ENCODE results near the gene LRRC3. TPM values are rescaled to one million over a fixed set of nuclear protein-coding genes. Genes with fewer than 3 reads are reported as not detected.

The LRRC3 gene
- polyA plus RNA-seq, 1 donor: 2.4 TPM

DNA sequence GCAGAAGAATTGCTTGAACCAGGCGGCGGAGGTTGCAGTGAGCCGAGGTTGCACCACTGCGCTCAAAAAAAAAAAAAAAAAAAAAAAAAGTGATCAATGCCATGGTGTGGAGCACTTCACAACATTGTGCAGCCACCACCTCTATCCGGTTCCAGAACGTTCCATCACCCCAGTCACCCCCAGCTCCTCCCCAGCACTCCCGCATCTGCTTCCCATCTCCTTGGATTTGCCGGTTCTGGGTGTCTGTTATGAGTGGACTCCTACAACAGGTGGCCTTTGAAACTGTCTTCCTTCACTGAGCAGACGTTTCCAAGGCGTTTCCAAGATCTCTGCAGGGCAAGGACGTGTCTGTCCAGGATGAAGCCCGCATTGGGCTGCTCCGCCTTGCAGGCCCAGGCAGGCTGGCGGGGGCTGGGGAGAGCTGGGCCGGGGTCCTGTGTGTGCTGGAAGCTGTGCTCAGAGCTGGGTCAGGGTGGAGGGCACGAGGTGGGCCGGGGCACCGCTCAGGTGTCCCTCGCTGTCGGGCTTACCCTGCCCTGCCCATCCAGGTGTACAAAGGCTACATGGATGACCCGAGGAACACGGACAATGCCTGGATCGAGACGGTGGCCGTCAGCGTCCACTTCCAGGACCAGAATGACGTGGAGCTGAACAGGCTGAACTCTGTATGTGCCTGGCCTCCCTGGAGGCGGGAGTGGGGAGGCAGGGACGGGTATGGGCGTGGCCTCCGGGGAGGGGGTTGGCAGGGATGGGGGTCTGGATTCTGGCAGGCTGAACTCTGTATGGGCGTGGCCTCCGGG lies 14.9 kb upstream of the LRRC3 start:
- no peak for DNase-seq

DNA sequence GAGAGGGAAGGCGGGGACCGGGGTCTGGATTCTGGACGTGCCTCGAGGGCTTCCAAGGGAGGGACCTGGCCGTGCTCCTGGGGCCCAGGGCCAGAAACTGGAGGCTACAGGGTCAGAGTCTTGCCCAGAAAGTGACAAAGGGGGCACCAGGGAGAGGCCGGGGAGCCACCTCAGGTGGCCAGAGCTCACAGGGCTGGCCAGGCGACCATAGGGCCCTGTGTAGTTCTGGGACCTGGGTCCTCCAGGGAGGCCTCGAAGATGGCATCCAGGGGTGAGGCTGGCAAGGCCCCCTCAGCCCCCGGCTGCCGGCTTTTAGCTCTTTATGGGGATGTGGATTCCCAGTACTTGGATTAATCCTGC lies 14.3 kb upstream of the LRRC3 start:
- DNase-seq: no peak

DNA sequence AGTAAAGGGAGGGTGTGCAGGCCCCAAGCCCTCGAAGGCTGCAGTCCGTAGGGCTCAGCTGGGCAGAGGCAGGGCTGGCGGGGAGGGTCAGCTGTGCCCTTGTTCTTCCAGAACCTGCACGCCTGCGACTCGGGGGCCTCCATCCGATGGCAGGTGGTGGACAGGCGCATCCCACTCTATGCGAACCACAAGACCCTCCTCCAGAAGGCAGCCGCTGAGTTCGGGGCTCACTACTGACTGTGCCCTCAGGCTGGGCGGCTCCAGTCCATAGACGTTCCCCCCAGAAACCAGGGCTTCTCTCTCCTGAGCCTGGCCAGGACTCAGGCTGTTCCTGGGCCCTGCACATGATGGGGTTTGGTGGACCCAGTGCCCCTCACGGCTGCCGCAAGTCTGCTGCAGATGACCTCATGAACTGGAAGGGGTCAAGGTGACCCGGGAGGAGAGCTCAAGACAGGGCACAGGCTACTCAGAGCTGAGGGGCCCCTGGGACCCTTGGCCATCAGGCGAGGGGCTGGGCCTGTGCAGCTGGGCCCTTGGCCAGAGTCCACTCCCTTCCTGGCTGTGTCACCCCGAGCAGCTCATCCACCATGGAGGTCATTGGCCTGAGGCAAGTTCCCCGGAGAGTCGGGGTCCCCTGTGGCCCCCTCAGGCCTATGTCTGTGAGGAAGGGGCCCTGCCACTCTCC lies 13.6 kb upstream of the LRRC3 start:
- no peak for DNase-seq

DNA sequence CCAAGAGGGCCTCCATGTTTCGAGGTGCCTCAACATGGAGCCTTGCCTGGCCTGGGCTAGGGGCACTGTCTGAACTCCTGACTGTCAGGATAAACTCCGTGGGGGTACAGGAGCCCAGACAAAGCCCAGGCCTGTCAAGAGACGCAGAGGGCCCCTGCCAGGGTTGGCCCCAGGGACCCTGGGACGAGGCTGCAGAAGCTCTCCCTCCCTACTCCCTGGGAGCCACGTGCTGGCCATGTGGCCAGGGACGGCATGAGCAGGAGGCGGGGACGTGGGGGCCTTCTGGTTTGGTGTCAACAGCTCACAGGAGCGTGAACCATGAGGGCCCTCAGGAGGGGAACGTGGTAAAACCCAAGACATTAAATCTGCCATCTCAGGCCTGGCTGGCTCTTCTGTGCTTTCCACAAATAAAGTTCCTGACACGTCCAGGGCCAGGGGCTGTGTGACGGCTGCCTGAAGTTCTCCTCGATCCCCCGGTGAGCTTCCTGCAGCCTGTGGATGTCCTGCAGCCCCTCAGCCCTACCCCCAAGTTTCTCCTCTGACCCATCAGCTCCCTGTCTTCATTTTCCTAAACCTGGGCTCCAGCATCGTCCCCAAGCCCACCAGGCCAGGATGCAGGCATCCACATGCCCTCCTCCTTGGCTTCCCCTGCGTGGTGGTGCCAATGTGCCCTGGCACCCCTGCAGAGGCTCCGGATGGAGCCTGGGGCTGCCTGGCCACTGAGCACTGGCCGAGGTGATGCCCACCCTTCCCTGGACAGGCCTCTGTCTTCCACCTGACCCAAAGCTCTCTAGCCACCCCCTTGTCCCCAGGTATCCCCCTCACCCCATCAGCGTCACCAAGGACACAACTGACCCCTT lies 12.8 kb upstream of the LRRC3 start:
- no peak for DNase-seq

DNA sequence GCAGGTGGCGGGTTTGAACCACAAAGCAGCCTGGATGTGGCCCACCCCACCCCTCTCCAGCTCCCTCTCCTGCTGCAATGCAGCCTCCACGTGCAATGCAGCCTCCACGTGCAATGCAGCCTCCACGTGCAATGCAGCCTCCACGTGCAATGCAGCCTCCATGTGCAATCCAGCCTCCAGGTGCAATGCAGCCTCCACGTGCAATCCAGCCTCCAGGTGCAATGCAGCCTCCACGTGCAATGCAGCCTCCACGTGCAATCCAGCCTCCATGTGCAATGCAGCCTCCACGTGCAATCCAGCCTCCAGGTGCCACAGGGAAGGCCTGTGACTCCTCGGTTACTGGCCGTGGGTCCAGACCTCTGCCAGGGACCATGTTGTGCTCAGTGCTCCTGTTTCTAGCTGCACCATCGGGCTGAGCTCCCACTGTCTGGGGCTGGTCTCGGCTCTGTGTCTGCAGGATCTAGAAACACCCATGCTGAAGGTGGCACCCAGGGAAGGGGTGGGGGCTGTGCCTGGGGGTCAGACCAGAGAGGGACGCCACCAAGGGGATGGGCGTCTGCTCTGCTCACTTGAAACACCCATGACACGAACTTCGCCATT lies 11.9 kb upstream of the LRRC3 start:
- no peak for DNase-seq

DNA sequence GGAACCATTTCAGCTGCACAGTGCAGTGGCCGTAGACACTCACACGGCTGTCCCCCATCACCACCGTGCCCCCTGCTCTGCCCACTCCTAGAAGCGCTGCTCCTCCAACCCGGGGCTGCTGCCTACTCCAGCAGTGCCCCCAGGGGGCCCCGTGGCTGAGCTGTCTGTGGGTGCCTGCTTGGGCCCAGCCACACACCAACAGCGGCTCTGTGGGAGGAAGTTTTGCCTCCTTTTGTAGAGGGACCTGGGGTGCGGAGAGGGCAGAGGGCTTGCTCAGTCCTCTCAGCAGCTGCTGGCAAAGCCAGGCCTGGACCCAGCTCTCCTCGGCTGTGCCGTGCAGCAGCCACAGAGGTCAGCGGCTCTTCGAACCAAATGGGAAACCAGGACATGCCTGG lies 11.4 kb upstream of the LRRC3 start:
- DNase-seq: no peak

DNA sequence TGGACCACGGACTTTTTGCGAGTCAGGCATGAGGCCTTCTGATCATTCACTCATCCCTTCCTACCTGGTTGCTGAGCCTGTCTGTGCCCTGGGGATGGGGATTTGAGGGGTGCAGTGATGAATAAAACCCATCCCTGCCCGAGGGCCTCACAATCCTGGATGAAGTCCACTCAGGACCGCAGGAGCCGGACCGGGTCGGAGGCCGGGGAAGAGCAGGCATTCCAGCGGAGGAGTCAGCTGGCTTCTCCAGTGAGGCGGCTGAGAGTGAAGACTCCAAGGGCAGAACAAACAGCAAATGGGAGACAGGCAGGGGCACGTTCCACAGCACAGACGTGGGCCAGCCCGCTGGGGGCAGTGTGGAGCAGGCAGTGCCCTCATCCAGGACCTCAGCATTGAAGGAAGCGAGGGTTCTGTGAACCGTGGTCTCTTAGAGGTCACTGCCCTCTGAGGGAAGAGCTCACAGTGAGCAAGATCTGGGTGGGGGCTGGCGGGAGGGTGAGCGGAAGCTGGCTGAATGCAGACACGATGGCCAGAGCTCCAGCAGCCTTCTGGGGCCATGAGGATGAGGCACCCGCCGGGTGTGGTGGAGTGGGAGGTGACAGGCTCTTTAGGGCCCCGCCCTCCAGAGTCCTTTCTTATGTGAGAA lies 10.9 kb upstream of the LRRC3 start:
- no peak for DNase-seq

DNA sequence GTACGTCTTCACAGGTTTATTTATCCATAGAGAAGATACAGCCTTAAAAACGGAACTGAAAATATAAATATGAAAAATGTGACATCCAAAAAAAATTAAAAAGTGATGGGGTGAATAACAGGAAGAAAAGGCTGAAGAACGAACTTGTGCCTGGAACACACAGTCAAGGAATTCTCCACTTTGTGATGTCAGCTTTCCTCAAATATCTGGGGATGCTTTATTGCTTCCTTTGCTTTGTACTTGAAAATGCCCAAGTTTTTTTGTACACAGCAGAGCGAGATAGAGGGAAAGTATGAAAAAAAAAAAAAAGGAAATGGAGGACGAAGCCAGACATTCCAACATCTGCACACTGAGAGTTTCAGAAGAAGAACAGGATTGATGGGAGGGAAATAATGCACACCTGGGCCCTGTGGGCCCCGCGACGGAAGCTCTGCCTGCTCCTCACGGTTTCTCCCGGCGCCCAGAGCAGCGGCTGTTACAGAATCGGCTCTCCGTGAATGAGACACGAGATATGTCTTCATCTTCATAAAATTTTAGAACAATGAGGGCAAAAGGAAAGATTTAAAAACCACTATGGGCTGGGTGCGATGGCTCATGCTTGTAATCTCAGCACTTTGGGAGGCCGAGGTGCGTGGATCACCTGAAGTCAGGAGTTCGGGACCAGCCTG lies 10.0 kb upstream of the LRRC3 start:
- DNase-seq: no peak

DNA sequence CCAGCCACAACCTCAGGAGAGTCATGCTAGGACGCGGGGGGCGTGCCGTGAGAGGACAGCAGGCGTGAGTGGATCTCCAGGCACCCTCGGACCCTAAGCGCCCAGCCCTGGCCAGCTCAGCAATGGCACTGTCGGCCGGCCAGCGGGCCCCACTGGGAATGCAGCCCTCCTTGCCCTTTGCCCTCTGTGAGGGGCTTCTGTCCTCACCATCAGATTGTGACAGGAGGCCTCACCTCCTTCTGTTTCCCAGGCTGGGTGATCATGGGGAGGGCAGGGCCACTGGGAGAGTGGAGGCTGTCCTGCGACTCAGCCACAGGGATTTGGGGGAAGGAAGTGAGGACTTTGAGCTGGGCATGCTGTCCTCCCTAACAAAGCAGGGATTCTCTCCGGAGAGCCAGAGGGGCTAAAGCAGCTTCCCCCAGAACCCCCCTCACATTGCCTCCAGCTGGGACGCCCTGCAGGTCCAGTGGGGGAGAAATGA lies 6.6 kb upstream of the LRRC3 start:
- no peak for DNase-seq

DNA sequence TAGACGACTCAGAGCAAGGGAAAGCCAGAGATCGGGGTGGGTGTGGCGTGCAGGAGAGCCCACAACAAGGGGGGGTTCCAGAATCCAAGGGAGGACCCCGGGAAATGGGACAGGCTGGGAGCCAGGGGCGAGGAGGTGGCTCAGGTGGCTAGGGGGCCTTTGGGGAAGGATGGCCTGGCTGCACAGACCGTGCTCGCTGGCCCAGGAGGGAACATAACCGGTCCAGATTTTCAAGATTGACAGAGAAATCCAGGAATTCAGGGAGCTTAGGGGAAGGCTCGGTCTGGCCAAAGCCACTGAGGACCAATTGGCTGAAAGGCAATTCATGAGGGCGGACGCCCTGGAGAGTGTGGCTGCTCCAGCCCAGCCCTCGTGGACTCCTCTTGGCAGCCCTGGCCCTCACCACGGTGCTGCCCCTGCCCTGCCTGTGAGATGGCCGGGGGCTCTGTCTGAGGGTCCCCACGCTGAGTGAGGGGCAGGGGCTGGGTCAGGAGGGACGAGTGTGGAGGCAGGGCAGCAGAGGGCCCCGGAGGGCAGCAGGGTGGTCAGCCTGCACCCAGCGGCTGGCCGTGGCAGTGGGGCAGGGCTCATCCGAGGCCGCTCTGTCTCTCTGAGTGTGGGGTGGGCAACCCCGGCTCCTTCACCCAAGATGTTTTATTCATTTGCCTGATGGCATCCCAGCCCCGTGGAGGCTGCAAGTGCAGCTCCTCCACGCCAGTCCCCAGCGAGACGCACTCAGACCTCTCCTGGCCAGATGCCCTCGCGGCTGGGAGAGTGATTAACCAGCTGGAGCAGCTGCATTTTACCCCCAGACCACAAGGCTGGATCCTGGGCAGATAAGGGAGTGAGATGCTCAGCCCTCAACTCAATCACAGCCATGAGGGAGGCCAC lies 5.6 kb upstream of the LRRC3 start:
- DNase-seq: no peak

DNA sequence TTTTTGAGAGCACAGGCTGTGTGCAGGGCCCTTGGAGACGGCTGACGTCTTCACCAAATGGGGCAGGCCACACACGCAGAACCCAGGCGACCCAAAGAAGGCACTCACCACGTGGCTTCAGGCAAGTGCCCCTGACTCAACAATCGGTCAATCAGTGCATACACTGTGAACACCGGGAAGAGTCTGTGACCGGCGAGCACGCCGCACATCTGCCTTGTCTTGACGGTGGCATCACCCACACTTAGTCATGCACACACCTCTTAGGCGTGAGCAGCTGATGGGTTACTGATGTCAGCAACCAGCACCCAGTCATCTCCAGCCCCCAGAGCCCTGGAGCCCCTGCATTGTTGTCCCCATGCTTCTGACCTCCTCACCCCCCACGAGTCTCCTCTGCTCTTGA lies 4.9 kb upstream of the LRRC3 start:
- DNase-seq: no peak

DNA sequence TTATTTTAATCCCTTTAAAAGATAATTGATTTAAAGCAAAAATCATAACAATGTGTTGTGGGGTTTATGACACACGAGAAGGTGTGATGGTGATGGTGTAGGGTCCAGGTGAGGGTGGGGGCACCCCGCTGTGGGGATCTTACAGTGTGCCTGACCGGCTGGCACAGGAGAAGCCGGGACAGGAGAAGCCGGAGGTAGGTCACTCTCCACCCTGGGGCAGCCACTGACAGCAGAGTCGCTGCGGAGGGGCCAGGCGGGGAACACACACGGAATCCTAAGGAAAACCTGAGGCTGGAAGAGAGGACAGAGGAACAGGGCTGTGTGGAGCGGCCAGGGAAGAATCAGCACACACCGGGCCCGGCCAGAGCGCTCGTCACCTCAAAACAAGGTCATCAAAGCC lies 4.3 kb upstream of the LRRC3 start:
- DNase-seq: no peak

DNA sequence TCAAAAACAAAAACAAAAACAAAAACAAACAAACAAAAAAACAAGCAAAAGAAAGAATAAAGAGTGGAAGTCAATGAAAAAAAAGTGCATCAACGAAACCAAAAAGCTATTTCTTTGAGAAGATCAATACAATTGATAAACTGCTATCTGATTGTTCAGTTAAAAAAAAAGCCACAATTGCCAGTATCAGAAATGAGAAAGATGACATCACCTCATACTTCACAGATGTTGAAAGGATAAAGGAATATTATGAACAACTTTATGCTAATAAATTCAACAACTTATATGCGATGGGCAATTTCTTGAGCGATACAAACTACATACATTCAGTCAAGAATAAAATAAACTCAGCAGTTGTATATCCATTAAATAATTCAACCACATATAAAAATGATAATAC lies 2.2 kb upstream of the LRRC3 start:
- DNase-seq: no peak

DNA sequence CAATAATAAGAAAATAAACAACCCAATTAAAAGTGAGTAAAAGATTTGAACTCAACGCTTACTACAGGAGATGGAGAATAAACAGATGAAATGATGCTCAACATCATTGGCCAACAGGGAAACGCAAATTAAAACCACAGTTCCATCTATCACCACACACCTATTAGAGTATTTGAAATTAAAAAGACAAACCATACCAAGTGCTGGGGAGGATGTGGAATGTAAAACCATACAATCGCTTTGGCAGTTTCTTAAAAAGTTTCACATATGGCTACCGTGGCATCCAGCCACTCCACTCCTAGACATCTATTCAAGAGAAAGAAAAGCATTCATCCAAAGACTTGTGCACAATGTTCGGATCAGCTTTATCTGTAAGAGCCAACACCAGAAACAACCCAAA lies 1.3 kb upstream of the LRRC3 start:
- no peak for DNase-seq

DNA sequence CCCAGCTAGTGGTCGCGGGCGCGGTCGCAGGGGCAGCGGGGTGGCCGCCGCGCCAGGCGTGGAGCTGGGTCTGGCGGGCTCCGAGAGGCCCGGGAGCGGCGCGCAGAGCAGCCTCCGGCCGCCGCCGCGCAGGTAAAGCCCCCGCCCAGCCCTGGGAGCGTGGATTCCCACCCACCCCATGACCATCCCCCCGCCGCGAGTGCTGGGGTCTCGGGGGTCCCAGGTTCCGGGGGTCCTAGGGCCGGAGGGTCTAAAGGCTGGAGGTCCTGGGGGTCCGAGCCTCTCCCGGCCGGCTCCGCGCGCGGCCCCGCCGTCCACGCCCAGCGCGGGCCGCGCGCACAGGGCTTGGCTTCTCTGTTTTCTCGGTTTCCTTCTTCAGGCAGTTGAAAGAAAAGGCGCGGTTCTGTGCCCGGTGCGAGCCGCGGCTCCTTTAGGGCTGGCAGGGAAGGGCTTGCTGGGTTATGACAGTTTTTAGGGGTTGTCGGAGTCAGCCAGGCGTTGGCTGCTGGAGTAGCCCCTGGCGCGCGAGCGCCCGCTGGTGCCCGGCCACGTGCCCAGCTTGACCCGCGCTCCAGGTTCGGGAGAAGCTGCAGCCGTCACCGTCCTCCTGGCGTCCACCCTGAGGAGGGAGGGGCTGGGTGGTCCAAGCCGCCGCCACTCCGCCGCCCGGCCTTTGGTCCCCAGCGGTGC lies 359 bp downstream of the LRRC3 start:
- peak; percentile 16 for DNase-seq

DNA sequence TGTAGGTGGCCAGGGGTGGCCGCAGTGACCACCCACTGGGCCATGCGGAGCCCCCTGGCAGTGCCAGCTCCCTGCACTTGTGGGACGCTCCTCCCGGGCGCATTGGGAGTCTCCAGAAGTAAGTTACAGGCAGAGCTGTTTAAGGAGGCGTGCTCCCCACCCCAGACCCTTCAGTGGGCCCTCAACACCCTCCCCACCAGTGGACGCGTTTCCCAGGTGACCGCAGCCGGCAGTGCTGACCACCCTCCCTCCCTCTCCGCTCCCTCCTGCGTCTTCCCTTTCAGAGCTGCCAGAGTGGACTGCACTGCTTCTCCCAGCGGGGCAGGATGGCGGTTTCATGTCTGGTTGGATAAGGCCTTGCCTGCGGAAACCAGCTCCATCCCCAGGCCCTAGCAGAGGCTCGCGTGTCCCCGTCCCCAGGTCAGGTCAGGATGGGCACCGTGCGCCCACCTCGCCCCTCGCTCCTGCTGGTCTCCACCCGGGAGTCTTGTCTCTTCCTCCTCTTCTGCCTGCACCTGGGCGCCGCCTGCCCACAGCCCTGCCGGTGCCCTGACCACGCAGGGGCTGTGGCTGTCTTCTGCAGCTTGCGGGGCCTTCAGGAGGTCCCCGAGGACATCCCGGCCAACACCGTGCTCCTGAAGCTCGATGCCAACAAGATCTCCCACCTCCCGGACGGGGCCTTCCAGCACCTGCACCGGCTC lies 1.1 kb downstream of the LRRC3 start:
- DNase-seq: no peak

DNA sequence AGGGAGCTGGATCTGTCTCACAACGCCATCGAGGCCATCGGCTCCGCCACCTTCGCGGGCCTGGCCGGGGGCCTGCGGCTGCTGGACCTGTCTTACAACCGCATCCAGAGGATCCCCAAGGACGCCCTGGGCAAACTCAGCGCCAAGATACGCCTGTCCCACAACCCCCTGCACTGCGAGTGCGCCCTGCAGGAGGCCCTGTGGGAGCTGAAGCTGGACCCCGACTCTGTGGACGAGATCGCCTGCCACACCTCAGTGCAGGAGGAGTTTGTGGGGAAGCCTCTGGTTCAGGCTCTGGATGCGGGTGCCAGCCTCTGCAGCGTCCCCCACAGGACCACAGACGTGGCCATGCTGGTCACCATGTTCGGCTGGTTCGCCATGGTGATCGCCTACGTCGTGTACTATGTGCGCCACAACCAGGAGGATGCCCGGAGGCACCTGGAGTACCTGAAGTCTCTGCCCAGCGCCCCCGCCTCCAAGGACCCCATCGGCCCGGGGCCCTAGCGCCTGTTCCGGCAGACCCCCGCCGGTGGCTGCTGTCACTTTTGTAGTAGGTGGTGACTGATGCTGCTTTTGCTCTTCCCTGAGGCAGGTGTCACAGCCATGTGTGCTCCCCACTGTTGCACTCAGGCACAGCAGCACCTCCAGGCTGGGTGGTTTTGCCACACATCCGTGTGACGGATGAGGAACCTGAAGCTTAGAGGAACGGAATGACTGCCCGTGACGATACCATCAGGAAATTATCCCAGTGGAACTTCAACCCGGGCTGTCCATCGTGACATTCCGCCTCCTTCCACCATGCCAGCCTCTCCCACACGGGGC lies 1.8 kb downstream of the LRRC3 start:
- DNase-seq: no peak

DNA sequence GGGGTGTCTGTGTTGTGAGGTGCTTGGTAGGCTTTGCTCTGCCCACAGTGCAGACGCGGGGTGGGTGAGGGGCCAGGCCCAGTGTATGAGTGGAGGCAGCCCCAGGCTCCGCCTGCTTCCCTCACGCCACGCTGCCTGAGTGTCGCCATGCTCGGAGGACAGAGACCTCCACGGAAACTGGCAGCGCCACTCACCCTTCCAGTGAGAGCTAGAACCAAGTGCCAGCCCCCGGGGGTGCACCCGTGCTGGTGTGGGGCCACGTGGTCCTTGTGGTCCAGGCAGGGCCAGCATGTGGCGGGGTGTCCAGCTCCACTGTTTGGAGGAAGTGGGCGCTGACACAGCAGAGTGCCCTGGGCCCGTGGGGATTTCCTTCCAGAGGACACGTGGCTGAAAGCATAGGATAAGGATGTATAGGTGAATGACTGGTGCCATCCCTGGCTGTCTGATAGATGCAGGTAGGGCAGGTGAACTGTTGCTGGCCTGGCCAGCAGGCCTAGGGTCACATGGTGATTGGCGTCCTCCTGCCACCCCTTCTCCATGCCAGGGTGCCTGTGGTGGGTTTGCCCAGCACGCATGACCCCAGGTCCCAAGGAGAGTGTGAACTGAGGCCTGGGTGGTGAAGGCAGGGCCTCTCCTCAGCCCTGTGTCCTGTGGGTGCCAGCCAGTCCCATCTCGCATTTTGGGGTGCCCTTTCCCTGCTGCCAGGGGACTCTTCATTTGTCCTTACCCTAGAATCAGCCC lies 3.8 kb downstream of the LRRC3 start:
- DNase-seq: no peak
